ENCODE results near the gene NFE2. TPM values are rescaled to one million over a fixed set of nuclear protein-coding genes. Genes with fewer than 3 reads are reported as not detected.
"Not testable (repeated sequence)": the region's sequence is repeated elsewhere in the genome, so short reads cannot be mapped to it uniquely, and the experiment has no call there.

The NFE2 gene
- total RNA-seq: 4.9 TPM
- long read RNA-seq, partial matches to known transcripts: 0 of 5 reads
- long read RNA-seq, other reads (novel, unspliced or antisense): 2 of 5 reads

DNA sequence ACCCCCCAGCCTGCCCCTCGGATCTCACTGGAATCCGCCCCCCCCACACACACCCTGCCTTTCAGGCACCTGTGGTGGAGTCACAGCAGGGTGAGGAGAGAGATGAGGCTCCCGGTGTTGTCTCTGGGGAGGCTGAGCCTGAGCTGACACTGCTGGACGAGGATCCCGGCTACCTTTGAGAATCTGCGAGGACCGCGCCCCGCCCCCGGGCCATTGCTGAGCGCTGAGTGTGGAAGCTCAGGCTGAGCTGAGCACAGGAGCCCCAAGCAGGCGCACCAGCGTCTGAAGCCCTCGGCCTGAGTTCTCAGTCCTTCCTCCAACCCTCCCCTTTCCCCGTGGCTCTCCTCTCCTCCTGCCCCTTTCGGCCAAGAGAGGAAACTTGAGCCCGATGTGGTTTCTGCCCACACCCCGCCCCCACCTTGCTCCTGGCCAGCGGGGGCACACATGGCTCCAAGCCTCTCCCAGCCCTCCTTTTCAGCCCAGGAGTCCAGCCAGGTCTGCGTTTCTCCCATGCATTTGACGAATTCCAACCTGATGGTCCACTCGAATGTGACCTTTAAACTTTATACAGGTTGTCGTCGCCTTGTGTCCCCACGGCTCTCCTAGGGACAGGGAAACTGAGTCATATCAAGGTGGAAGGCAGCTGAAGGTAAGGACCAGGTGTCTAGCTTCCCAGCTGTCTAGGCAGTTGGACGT lies at the start of gene NFE2:
Gene NFE2, minus strand, starts transcription at position 284 of the 696 bp plus-strand sequence. CDS start 5,767 bp downstream, outside the sequence.
- DNase-seq (ENCODE audit: low spot score): peak; percentile 91

DNA sequence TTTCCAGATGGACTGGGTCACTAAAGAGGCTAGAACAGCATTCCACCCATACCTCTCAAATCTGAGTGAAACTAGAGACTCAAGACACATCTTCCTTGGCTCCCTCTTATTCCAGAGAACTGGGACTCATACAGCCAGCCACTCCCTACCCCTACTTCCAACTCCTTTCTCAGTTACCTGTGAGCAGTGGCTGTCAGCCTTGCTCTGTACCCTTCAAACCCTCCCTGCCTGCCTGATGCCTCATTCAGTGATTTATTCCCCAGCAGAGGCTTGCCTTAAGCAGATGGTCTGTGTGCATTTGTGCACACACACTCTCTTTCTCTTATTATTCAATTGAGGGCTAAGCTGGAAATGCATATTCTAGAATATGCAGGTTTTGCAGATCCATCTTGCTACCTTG lies 48.9 kb upstream of the NFE2 start:
- DNase-seq (ENCODE audit: low spot score): no peak

DNA sequence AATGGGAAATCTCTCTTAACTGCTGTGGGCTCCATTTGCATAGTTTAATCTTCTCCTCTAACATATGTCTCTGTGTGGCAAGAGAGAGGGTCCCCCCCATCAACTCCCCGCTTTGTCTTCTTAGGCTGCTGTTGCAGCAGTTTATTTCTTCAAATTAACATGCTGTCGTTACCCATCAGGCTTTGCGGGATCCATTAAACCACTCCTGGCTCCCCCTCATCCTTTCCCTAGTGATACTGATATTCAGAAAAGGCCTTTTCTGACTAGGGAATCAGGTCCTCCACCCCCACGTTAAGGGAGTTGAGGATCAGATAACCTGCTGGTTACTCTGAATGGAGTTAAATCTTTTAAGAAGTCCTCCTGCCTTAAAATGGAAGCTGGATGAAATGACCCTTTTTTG lies 48.2 kb upstream of the NFE2 start:
- DNase-seq (ENCODE audit: low spot score): no peak

DNA sequence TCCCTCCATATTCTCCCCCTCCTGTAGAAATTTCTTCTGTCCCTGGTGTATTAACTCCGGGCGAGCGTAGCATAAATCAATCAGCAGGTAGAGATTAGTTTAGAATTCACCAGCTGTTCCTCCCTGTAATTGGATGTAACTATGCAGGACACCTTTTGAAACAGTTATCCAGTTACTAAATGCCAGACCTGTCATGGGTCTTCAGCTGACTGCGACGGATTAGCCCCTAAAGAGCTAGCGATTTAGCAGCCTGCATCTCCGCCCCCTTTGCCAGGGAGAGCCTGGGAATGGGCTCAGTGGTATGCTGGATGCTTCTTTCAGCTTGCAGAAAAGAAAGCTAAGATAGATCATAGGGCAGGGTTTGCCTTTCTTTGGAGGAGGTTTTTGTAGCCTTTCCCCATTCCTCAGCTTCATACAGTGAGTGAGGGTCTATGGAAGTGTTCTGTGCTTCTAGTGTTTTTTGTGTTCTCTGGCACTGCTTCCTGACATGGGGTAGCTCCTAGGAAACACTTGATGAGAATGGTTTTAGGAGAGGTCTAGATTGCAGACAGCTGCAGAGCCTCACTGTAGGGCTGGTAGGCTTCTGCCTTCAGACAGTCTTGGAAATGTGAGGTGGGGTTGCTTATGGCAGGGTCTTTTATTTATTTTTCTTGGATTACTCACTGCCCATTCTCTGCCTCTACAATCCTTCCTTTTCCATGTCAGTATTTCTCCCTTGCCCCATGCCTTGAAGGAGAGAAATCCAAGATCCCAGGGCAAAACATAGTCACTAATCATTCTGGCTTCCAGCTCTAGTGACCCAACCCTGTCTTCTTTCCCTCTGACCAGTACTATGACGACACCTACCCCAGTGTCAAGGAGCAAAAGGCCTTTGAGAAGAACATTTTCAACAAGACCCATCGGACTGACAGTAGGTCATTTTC lies 40.8 kb upstream of the NFE2 start:
- DNase-seq (ENCODE audit: low spot score): no peak

DNA sequence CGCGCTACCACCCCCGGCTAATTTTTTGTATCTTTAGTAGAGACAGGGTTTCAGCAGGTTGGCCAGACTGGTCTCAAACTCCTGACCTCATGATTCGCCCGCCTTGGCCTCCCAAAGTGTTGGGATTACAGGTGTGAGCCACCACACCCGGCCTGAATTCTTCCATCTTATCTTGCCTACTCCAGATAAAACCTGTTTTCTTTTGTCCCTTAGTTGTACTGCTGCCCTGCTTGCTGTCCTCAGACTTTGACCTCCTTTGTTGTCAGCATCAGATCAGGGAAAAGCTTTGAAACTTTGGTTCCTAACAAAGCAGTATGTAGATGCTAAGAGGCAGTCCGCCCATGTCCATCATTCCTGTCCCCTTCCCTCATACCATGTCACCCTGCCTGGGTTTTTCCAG lies 40.0 kb upstream of the NFE2 start:
- no peak for DNase-seq (ENCODE audit: low spot score)

DNA sequence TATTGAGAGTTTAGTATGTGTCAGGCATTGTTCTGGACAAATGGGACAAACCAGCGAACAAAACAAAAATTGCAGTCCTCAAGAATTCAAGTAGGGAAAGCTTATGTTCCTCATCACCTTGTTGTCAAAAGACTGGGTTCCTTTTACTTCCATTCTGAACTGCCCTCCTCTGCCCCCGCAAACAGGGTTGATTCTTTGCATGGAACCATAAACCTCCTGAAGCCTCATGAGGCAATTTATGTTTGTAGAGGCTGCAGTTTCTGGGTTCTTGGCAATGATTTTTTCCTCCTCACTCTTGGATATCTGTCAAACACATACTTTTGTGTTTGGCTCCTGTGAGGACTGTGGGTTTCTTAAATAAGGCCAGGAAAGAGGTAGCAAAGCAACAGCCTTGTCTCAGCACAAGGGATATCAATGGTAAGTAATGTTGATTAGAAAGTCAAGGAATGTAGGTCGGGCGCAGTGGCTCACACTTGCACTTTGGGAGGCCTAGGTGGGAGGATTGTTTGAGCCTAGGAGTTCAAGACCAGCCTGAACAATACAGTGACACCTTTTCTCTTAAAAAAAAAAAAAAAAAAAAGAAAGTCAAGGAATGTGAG lies 38.0 kb upstream of the NFE2 start:
- DNase-seq (ENCODE audit: low spot score): no peak

DNA sequence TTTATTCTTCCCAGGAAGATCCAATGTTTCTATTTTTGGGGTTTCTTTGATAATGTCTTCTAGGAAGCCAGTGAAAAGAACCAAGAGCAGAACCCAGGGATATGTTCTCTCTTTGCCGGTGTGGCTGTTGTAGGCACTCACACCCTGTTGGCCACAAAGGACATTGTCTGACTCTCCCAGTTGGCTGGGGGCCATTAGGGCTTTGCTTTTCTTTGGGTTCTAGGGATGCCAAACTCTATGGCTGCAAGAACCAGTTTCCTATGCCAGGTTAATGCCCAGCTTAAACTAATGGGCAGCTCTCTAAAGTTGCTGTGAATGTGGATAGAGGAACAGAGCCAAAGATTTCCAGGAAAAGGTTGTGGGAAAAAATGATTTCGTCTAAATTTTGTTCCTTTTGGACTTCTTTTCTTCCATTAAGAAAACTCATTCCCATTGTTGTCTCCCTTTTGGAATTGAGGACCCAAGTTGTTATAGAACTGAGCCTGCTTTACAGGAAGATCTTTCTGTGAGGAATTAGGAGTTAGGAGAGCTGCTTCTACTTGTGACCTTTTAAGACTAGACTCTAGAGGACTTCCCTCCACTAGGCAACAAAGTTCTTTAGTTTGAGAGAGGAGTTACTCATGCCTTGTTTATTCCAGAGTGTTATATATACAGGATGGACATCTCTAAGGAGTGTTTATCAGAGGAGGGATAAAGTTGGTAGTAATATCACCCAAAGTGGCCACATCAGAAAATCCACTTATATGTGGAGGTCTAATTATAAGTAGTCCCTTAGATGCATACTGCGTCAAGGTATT lies 37.2 kb upstream of the NFE2 start:
- no peak for DNase-seq (ENCODE audit: low spot score)

DNA sequence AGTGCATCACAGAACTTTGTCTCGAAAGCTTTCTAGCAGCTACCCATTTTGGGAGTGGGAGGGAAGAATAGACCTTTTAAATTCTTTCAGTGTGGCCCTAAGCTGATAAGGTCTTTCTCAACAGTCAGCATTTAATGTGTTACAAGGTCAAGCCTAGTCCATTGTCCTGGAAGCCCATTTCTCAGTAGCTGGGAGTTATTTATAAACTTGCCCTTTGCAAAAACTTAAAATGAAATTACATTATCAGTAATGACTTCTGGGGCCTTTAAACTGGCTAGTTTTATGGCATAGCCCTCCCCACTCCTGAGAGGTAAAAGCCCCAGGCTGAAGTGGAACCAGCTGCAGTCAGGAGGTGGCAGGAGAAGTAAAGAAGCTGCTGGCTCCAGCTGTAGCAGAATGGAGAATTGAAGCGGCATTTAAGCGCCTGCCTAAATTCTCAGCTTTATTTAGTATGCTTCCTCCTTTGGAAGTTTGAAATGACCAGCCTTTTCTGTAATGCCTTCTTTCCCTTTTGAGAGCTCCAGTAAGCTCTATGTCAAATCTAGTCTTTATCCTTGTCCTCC lies 36.5 kb upstream of the NFE2 start:
- DNase-seq (ENCODE audit: low spot score): no peak

DNA sequence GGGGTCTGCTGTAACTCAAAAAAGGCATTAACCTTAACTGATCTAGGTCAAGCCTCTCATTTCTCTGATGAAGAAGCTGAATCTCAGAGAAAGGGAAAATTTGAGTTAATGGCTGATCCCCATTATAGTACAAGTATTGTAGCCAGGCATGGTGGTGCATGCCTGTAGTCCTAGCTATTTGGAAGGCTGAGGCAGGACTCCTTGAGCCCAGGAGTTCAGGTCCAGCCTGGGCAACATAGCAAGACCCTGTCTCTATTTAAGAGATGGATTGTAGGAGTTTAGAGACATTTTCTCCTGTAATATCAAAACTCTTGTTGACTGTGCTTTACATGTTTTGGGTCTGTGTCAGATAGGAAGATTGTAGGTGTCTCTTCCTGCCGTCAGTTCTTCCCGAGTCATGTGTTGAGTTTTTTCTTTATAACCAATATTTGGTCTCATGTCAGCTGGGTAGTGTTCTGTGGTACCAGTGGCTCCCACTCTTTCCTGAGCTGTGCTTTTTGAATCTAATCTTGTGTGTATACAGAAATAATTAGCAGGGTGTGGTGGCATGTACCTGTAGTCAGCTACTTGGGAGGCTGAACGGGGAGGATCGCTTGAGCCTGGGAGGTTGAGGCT lies 32.7 kb upstream of the NFE2 start:
- no peak for DNase-seq (ENCODE audit: low spot score)

DNA sequence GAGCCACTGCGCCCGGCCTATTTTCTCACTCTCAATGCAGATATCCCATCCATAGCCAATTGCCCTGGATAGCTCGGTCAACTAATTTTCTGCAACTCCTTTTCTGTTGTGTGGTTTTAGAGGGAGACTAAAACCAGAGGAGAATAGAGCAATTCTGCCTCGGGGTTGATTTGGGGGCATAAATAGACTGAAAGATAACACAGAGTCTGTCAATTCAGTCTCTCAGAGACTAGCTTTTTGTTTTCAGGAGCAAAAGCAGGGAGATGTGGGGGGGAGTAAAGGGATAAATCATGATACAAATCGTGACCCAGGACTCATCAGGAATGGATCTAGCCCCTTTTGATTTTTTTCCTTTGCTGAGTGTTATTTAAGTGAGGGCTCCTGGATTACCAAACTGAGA lies 30.6 kb upstream of the NFE2 start:
- DNase-seq (ENCODE audit: low spot score): no peak

DNA sequence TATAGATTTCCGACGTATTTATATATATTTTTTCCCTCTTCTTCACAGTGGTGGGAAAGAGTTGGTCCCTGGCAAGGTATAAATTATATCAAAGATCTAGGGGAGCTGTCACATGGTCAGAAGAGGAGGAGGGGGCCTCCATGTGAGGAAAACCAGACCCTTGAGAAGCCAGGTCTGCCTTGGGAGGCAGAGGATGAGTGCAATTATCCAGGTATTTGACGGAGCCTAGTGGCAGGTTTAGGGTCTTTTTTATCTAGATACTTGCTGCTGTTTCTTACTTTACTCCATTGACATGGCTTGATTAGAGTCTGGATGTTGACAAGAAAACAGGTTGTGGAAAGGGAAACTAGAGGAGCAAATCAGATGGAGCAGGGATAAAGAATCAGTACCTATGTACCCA lies 29.6 kb upstream of the NFE2 start:
- no peak for DNase-seq (ENCODE audit: low spot score)

DNA sequence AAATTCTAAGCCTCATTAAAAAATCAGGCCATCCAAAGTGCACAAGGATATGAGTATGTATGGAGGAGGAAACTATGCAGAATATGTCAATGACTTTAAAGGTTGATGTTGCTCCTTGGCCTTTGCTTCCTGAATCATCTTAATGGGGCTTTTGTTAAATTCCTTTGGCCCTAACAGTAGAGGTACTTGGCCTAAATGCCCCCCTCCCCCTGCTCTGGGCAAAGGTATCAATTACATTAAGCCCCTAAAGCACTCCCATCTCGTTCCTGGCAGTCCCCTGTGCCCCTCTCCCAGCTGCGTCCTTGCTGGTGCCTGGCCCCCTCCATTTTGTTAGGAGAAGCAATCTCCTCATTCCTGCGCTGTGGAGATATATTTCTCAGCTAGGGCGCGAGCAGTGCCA lies 28.9 kb upstream of the NFE2 start:
- no peak for DNase-seq (ENCODE audit: low spot score)

DNA sequence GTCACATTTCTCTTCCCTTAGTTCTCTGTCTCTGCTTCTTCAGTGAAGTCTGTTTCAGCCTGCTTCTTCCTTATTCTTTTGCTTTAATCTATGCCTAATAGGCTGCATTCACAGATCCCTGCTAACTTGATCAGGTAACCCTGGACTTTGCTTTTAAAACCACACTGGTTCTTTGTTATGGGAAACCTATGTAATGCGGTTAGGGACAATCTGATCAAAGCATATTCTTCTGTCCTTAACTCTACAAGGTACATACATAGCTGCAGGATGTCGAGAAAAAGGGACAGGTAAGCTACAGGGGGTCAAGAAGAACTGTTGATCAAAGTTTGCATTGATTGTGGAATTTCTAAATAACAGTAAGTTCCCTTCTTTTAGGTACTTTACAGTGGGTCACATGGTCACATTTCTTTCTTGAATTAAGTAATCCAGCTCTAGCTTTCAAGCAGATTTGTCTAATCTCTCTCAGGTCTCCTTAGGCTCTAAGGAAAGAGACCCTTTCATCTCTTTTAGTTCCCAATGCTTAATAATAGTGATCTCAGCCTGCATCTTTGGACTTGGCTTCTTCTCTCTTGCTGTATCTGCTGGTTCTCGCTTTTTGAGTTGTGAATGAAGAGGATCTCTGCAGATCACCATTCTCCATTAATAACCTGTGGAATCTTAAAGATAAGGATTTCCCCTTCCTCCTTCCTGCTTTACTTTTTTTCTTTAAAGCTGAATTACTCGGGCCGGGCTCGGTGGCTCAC lies 28.0 kb upstream of the NFE2 start:
- no peak for DNase-seq (ENCODE audit: low spot score)

DNA sequence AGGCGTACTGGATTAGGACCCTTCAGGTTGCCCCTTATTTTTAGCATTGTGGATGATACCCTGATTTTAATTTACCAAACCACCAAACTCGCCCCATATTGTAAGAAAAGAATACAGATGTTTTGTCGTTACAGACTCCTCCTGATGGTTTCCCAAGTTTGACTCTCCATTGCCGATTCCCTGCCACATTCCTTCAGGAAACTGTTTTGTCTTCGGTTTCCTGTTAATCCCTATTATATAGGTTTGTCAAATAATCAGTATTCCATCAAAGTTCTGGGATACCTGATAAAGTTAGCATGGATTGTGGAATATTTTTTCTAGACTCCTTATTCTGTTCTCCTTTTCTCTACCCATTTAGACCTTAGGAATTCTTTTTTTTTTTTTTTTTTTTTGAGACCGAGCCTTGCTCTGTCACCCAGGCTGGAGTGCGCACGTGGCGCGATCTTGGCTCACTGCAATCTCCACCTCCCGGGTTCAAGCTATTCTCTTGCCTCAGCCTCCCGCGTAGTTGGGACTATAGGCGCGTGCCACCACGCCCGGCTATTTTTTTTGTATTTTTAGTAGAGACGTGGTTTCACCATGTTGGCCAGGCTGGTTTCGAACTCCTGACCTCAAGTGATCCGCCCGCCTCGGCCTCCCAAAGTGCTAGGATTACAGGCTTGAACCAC lies 24.8 kb upstream of the NFE2 start:
- not testable (repeated sequence) for DNase-seq (ENCODE audit: low spot score)

DNA sequence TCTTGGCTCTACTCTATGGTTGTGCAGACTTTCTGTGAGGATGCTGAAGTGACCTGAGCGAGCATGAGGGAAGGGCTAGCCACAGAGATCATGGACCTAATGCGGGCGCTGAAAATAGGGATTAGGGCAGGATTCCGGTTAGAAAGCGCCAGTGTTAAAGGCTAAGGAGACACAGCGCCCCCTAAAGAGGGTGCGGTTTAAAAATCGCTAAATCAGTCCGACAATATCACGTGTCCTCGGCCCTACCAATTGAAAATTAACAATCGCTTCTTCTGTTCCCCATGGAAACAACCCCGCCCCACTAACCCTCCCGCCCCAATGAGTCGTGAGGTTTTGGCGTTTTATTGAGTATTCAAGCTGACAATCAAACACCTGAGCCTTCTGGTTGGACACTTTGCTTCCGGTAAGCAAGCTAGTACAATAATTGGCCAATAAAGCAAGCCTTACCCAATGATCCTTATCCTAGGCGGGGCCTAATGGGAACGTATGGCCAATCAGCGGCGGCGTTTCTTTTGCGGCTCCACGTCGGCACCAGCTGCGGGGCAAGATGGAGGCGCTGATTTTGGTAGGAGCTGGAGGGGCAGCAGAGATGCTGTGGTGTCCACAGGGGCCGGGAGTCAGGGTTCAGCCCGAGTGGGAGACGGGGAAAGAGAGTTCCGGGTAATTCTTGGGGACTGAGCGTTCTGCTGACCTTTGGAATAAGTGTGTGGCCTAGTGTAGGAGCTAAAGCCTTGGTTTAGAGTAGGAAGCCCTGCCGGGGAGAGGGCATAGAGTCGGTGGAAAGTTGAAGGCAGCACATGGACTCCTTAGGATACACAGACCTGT lies 24.0 kb upstream of the NFE2 start, which contains the start of gene COPZ1:
Gene COPZ1, plus strand, starts transcription at position 515 of the 825 bp plus-strand sequence. Its CDS starts 33 bp downstream, at position 548.
- DNase-seq (ENCODE audit: low spot score): peak; percentile 95

DNA sequence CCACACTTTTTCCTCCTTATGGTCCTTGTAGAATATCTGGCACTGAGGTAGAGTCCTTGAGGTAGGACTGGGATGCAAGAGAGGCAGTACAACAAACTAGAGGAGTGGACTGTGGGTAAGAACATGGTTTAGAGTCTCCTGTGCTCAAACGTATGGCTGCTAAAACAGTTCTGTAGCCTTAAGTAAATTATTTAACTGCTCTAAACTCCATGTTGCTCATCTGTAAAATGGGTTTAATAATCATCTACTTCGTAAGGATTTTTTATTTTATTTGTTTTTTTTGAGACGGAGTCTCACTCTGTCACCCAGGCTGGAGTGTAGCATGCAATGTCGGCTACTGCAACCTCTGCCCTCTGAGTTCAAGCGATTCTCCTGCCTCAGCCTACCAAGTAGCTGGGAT lies 20.5 kb upstream of the NFE2 start:
- no peak for DNase-seq (ENCODE audit: low spot score)

DNA sequence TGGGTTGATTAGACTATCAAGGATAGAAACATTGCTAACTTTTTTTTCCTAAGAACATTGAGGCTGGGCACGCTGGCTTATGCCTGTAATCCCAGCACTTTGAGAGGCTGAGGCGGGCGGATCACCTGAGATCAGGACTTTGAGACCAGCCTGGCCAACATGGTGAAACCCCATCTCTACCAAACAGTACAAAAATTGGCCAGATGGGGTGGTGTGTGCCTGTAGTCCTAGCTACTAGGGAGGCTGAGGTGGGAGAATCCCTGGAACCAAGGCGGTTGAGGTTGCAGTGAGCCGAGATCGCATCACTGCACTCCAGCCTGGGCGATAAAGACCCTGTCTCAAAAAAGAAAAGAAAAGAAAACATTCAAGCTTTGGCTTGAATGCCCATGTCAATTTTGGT lies 11.5 kb upstream of the NFE2 start:
- not testable (repeated sequence) for DNase-seq (ENCODE audit: low spot score)

DNA sequence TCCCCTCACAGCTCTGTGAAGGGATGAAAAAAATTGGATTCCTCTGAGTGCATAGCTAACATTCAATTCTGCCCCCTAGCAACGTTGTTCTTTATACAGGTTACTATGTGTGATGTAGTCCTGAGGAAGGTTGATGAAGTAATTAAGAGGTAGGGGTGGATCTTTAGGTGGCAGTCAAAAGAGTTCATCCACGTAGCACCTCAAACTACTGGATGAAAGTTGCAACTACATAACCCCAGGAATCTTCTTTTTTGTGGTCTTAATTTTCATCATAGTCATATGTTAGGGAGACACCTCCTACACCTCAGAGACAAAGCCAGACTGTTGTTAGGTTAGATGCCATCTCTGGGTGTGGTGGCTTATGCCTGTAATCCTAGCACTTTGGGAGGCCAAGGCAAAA lies 10.2 kb upstream of the NFE2 start:
- no peak for DNase-seq (ENCODE audit: low spot score)
